CD4-positive, alpha-beta T cell treated with Interleukin-17A for 4 hours (primary cell): ENCODE measurements around the gene PSME1.
A peak's percentile ranks its signal among the peaks of the same experiment; 100 is the strongest.

ENCODE experiments used
- DNase-seq: peaks from one replicate; pipeline ENCODE4 v3.0.0-alpha.2; 2020; ENCODE audit warnings: mixed read lengths

PSME1 gene

GRCh38 chr14:24130717-24131548 lies 5.1 kb upstream of the PSME1 start:
- no peak for DNase-seq

GRCh38 chr14:24131549-24131966 lies 4.4 kb upstream of the PSME1 start:
- no peak for DNase-seq

DNA sequence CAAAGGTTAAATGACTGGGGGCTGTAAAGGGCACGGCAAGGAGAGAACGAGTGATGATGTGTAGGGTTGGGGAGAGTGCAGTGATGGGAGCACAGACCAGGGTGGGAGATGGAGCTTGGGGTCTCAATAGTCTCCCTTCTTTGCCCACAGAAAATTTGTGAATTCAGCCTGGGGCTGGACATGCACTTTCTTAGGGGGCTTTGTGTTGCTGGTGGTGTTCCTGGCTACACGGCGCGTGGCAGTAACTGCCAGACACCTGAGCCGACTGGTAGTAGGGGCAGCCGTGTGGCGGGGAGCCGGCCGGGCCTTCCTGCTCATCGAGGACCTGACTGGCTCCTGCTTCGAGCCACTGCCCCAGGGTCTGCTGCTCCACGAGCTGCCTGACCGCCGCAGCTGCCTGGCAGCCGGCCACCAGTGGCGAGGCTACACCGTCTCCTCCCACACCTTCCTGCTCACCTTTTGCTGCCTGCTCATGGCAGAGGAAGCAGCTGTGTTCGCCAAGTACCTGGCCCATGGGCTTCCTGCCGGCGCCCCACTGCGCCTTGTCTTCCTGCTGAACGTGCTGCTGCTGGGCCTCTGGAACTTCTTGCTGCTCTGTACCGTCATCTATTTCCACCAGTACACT lies 3.8 kb upstream of the PSME1 start:
- peak; percentile 74 for DNase-seq

DNA sequence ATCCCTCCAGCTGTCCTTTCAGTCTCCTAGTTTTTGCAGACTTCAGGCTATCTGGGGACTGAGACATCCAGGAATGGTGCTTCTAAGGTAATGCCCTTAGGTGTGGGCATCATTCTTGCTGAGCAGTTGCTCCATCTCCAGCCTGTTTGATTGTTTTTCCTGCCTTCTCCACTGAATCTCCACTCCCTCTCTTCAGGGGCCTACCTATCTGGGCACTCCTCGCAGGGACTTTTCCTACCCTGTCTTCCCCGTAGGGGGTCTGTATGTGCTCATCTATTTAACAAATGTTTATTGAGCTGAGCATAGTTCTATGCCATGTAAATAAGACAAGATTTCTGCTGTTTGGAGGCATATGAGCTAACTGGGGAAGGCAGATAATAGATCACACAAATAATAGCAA lies 3.0 kb upstream of the PSME1 start:
- DNase-seq = no peak

DNA sequence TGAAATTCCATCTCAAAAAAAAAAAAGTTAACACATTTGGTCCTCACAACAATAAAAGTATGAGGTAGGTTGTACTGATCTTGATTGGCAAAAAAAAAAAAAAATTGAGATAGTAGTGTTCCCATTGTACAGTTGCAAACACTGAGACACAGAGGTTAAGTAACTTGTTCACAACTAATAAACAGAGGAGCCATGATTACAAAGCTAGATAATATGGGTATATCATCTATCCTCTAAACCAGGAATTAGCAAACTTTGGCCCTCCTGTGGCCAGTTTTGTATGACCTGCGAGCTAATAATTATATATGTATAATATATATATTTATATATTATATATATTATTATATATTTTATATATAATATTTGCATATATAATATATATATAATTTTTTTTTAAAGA lies 2.3 kb upstream of the PSME1 start:
- no peak for DNase-seq

DNA sequence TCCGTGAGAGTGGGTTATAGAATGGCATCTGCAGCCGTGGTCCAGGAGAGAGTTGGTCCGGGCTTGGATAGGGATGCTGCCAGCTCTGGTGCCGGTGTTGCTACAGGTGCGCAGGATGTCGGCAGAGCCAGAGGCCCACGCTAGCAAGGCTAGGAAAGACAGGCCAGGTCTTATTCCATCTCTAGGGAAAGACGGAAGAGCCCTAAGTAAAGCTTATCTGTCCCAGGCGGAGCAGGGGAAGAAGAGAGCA lies 485 bp upstream of the PSME1 start:
- DNase-seq = no peak

GRCh38 chr14:24136684-24137528 lies 912 bp downstream of the PSME1 start:
- DNase-seq = peak; percentile 22

- no peak for DNase-seq
Measured at GRCh38 chr14:24137529-24138395, 1.8 kb downstream of the PSME1 start.

- DNase-seq = no peak
Measured at GRCh38 chr14:24138396-24139271, 2.6 kb downstream of the PSME1 start.

- peak; percentile 23 for DNase-seq
Measured at GRCh38 chr14:24139272-24139934, 3.4 kb downstream of the PSME1 start.

DNA sequence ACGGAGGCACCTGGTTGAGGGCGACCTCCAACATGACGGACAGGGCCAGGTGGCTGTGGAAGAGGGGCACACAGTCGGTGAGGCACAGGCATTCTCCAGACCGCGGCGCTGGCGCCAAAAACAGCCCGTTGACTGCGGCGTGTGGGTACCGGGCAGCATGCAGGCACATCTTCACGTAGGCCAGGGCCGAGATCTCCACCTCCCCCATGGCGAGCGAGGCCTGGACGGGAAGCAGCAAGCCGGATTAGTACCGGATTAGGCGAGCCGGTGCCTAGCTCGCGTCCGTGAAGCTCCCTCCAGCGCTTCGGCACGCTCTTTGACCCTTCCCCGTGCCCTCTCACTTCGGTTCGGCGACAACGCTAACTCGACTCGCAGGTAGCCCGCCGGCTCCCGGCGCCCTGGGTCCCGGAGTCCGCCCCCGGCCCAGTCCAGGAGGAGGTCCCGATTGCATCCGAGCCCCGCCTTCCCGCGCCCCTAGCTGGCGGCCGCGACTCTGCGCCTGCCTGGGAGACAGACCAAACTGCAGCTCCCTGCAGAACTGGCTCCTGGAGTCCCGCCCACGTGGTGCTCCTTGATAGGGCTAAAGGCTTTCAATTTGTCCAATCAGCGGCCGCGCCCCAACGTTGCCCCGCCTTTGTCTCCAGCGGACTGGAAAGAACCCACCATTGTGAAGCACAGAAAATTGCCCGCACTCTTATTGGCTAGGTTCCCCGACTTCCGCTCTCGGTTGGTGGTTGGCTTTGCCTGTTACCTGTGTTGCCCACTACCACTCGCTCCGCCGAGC lies 5.3 kb downstream of the PSME1 start, which contains the start of gene EMC9:
TSS of gene EMC9 (minus strand) at position 495 of the 784 bp plus-strand sequence. CDS start at position 208, 287 bp downstream.
- peak; percentile 99 for DNase-seq

DNA sequence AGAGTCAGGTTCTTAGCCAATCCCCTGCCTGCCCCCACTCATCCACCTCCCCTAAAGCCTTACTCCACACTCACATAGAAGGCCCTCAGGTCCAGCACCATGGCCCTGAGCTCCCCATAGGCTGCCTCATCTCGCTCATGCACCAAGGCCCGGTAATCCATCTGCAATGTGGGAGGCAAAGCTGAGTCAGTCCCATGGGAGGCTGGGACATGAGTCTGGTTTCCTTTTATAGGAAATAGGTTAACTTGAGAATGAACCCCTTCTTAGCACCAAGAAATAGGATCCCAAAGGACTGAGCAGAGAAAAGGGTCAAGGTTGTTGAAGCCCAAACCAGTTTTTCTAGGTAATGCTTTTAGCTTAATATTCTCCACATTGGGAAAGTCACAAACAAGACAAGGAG lies 7.5 kb downstream of the PSME1 start:
- DNase-seq = no peak

- DNase-seq = no peak
Measured at GRCh38 chr14:24144451-24144850, 8.5 kb downstream of the PSME1 start.

DNA sequence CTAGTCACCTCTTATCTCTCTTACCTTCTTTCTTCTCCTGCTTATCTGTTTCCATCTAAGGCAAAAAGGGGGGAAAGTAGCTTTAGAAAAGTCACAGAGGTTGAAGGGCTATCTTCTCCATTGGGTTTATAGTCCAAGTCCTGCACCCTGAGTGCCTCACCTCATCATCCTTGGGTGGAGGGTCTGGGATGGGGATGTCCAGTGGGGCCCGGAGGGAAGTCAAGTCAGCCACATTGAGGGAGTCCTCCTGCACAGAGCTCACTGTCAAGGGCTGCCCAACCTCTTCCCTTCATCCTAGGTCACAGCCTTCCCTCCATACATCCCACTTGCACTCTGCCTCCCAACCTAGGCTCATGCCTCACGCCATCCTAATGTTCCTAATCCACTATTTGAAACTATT lies 9.2 kb downstream of the PSME1 start:
- no peak for DNase-seq

- DNase-seq = no peak
Measured at GRCh38 chr14:24145690-24146452, 9.9 kb downstream of the PSME1 start.

- peak; percentile 90 for DNase-seq
Measured at GRCh38 chr14:24146453-24146977, 10.5 kb downstream of the PSME1 start, which contains the start of gene PSME2. TSS of gene PSME2 (minus strand) at chr14:24146610. CDS start at chr14:24146581, 29 bp downstream.

- DNase-seq = peak; percentile 99
Measured at GRCh38 chr14:24146978-24147760, 11.2 kb downstream of the PSME1 start, which contains the start of gene RNF31. TSS of gene RNF31 (plus strand) at chr14:24147498. CDS start at chr14:24147699, 201 bp downstream.
